Mesenchymal stem cell (in vitro differentiated cells and primary cell): ENCODE data around the gene NUDT1.

Source experiments
- DNase-seq: peaks from one replicate; pipeline ENCODE4 v3.0.0-alpha.2; 2013
- H2AFZ ChIP-seq: one replicate; pipeline ENCODE4 v1.6.1; 2013; ENCODE audit warnings: low read depth, mild to moderate bottlenecking, control low read depth, inconsistent platforms, low read length, moderate library complexity
- H2AK5ac ChIP-seq: 2 replicates; pipeline ENCODE4 v1.6.1; 2013; ENCODE audit warnings: low read length, moderate library complexity, mild to moderate bottlenecking, inconsistent platforms; ENCODE audit not compliant: severe bottlenecking
- H2BK120ac ChIP-seq: one replicate; pipeline ENCODE4 v1.6.1; 2013; ENCODE audit warnings: low read depth, mild to moderate bottlenecking, inconsistent platforms, low read length, moderate library complexity
- H2BK12ac ChIP-seq, 2 experiments: one replicate each; pipeline ENCODE4 v1.6.1; 2013; ENCODE audit warnings: inconsistent platforms in 2 of 2, low read length in 2 of 2, mild to moderate bottlenecking in 2 of 2, moderate library complexity in 2 of 2, control low read depth in 1 of 2
- H2BK15ac ChIP-seq: one replicate; pipeline ENCODE4 v1.6.1; 2013; ENCODE audit warnings: mild to moderate bottlenecking, low read depth, inconsistent platforms; ENCODE audit not compliant: poor library complexity, severe bottlenecking
- H2BK5ac ChIP-seq: 2 replicates; pipeline ENCODE4 v1.6.1; 2013; ENCODE audit warnings: low read depth, mild to moderate bottlenecking, low read length, control low read depth, inconsistent platforms; ENCODE audit not compliant: poor library complexity, severe bottlenecking
- H3K14ac ChIP-seq, 2 experiments: one replicate each; pipeline ENCODE4 v1.6.1; 2013; ENCODE audit warnings: inconsistent platforms in 2 of 2, low read length in 2 of 2, control low read depth in 1 of 2, mild to moderate bottlenecking in 1 of 2, moderate library complexity in 1 of 2
- H3K18ac ChIP-seq, 2 experiments: one replicate each; pipeline ENCODE4 v1.6.1; 2013; ENCODE audit warnings: inconsistent platforms in 2 of 2, low read length in 2 of 2, control low read depth in 1 of 2, low read depth in 1 of 2, mild to moderate bottlenecking in 1 of 2
- H3K23ac ChIP-seq, 2 experiments: one replicate each; pipeline ENCODE4 v1.6.1; 2013; ENCODE audit warnings: inconsistent platforms in 2 of 2, low read length in 2 of 2, mild to moderate bottlenecking in 2 of 2, moderate library complexity in 2 of 2, control low read depth in 1 of 2
- H3K27ac ChIP-seq: 2 replicates; pipeline ENCODE4 v1.5.1; 2013; ENCODE audit warnings: mild to moderate bottlenecking, moderate library complexity, low read length, control low read depth, inconsistent platforms; ENCODE audit not compliant: poor library complexity, severe bottlenecking
- H3K27me3 ChIP-seq, 2 experiments: 2 replicates each; pipeline versions ENCODE4 v1.6.1 to v1.7.0; 2013; ENCODE audit warnings: low read length in 2 of 2, mild to moderate bottlenecking in 2 of 2, moderate library complexity in 2 of 2, control low read depth in 1 of 2, inconsistent platforms in 1 of 2; ENCODE audit not compliant: control insufficient read depth in 1 of 2, insufficient read depth in 1 of 2
- H3K36me3 ChIP-seq, 2 experiments: 2 replicates each; pipeline versions ENCODE4 v1.6.1 to v1.7.0; 2013; ENCODE audit warnings: low read length in 2 of 2, control low read depth in 1 of 2, inconsistent platforms in 1 of 2, low read depth in 1 of 2, mild to moderate bottlenecking in 1 of 2; ENCODE audit not compliant: insufficient read depth in 2 of 2, control insufficient read depth in 1 of 2
- H3K4ac ChIP-seq, 2 experiments: one replicate each; pipeline ENCODE4 v1.6.1; 2013; ENCODE audit warnings: inconsistent platforms in 2 of 2, low read length in 2 of 2, mild to moderate bottlenecking in 2 of 2, moderate library complexity in 2 of 2, control low read depth in 1 of 2, low read depth in 1 of 2
- H3K4me1 ChIP-seq: 2 replicates; pipeline ENCODE4 v1.6.1; 2013; ENCODE audit warnings: low read depth, low read length, control low read depth; ENCODE audit not compliant: control insufficient read depth, insufficient read depth
- H3K4me2 ChIP-seq: 2 replicates; pipeline ENCODE4 v1.6.1; 2013; ENCODE audit warnings: low read length, mild to moderate bottlenecking, inconsistent platforms; ENCODE audit not compliant: poor library complexity, severe bottlenecking
- H3K4me3 ChIP-seq, 2 experiments: 2 replicates each; pipeline versions ENCODE4 v1.5.1 to v1.7.0; 2013; ENCODE audit warnings: low read length in 2 of 2, mild to moderate bottlenecking in 2 of 2, control low read depth in 1 of 2, low read depth in 1 of 2; ENCODE audit not compliant: insufficient read depth in 1 of 2
- H3K79me1 ChIP-seq: replicated peaks from 2 replicates; pipeline ENCODE4 v1.6.1; 2013; ENCODE audit warnings: mild to moderate bottlenecking, control low read depth, low read length, inconsistent platforms; ENCODE audit not compliant: poor library complexity, severe bottlenecking
- H3K9ac ChIP-seq: 2 replicates; pipeline ENCODE4 v1.7.0; 2013; ENCODE audit warnings: mild to moderate bottlenecking, low read length, moderate library complexity
- H3K9me3 ChIP-seq: 2 replicates; pipeline ENCODE4 v1.7.0; 2013; ENCODE audit warnings: mild to moderate bottlenecking, low read length; ENCODE audit not compliant: control insufficient read depth
- H4K8ac ChIP-seq: one replicate; pipeline ENCODE4 v1.6.1; 2013; ENCODE audit warnings: inconsistent platforms, mild to moderate bottlenecking, low read length, moderate library complexity
- H4K91ac ChIP-seq: one replicate; pipeline ENCODE4 v1.6.1; 2013; ENCODE audit warnings: mild to moderate bottlenecking, low read length, inconsistent platforms
- WGBS: methylation state at CpG from one replicate; pipeline ENCODE4 v1.1.7; 2013; ENCODE audit warnings: mixed read lengths; 5-methylcytosine and 5-hydroxymethylcytosine counted together

Gene NUDT1

DNA sequence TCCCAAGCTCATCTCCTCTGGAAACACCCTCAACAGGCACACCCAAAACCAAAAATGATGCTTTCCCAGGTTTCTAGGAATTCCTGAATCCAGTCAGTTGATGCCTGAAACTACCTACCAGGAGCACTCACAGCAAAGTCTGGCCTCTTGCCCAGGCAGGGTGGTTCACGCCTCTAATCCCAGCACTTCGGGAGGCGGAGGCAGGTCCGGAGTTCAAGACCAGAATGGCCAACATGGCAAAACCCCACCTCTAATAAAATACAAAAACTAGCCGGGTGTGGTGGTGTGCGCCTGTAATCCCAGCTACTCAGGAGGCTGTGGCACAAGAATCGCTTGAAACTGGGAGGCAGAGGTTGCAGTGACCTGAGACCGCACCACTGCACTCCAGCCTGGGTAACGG is 11.1 kb upstream of the NUDT1 start:
- Histone ChIP-seq H3K9ac (no peak overlapping the region), H3K14ac (no peak overlapping the region), H2BK15ac (no peak overlapping the region), H3K27ac (no peak overlapping the region), H3K36me3 (peaks cover 41 to 50% of the 10 kb centered on the region in 2 experiments), H2BK120ac (no peak overlapping the region), H2AFZ (no peak overlapping the region), H3K4me2 (no peak overlapping the region), H3K27me3 (no peaks in the 10 kb centered on the region), H3K4me3 (no peak overlapping the region), H3K9me3 (no peaks in the 10 kb centered on the region), H2AK5ac (no peak overlapping the region), H2BK12ac (no peak overlapping the region), H3K23ac (no peak overlapping the region), H3K18ac (no peak overlapping the region), H2BK5ac (no peak overlapping the region), H4K8ac (no peak overlapping the region), H4K91ac (no peak overlapping the region), H3K79me1 (peaks cover 40% of the 10 kb centered on the region), H3K4ac (no peak overlapping the region), H3K4me1 (peaks cover 7% of the 10 kb centered on the region)
- WGBS = 91% methylated on average over 7 of the region's 9 CpGs
- DNase-seq = no peak

DNA sequence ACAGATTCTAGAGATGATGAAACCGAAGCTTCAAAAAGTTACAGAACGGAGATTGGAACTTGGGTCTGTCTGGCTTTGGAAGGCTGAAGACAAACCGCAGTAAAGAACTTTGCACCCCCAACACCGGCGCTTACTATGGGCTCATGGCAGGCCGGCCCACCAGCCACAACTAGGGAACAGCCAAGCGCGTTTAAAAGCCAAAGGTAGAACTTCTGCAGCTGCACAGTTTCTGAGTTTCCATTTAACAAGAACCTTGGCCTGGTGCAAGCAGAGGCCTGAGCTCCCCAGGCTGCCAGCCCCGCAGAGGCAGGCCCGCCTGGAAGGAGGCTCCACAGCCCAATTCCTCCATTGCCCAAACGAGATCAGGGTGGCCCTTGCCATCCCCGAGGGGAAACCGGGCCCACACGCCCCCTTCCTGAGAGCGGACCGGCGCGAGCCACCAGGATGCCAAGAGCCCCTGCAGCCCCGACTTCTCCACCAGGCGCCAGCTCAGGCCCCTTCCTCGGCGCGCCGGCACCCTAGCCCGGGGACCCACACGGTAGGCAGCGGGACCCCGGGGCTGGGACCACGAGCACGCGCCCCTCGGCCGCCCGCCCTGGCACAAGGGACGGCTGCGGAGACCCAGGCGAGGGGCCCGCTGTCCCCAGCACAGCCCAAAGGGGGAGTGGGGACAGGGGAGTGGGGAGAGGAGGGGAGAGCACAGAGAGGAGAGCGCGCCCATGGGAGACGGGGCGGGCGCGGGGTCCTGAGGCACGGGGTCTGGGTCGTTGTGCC is 9.8 kb upstream of the NUDT1 start:
- Histone ChIP-seq H3K14ac (no peak overlapping the region), H2AFZ (peak overlapping the region; percentile 8), H3K4me3 (peak overlapping the region; percentile 86 to 91), H3K27me3 (no peaks in the 10 kb centered on the region), H4K91ac (no peak overlapping the region), H3K4me2 (peak overlapping the region; percentile 80), H2BK5ac (no peak overlapping the region), H3K18ac (no peak overlapping the region), H3K9ac (peak overlapping the region; percentile 81), H4K8ac (no peak overlapping the region), H3K4me1 (peaks cover 7% of the 10 kb centered on the region), H3K9me3 (no peaks in the 10 kb centered on the region), H2BK15ac (no peak overlapping the region), H3K79me1 (peaks cover 36% of the 10 kb centered on the region), H2AK5ac (no peak overlapping the region), H2BK12ac (no peak overlapping the region), H2BK120ac (no peak overlapping the region), H3K36me3 (peaks cover 39 to 43% of the 10 kb centered on the region in 2 experiments), H3K23ac (peak overlapping the region in 1 of 2 experiments; percentile 29), H3K27ac (no peak overlapping the region), H3K4ac (no peak overlapping the region)
- DNase-seq = peak; percentile 34
- 6% methylated on average over 36 of the region's 46 CpGs for WGBS

DNA sequence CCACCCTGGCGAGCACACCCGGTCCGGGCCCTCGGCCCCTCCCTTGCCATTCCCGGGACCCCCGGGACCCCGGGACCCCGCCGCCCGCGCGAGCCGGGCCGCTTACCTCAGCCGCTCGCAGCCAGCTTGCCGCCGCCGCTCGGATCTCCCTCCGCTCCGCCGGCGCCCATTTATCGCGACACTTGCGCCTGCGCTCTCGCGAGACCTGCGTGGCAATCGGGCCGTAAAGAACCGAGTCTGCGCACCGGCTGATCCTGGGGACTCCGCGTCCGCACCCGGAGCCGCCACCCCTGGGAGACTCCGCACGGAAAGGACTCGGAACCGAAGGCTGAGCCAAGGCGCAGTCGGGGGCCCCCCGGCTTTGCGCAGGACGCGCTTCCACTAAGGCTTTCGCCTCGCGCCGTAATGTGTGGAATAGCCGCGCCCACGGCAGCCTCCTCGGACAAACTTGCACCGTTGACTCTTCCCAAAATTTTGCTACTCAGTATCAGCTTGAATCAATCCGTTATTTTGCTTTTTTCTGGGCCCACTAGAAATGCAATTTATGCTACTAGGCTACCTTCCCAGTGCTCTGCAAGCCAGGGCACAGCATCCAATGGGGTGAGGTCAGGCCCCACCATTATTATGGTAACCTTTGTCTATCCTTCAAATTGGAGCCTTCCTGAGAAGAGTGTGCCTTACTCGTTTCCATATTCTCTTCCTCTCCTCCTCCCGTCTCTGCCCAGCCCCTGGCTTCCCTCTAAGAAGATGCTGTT is 9.1 kb upstream of the NUDT1 start, which contains the start of gene MAD1L1:
Gene MAD1L1 (minus strand): TSS at position 180 of the 755 bp plus-strand sequence. CDS start 2,812 bp downstream, outside the sequence.
- H2AK5ac ChIP-seq = peak within 1 kb of the TSS; percentile 72
- WGBS = under 1% methylated on average over 63 of the region's 63 CpGs
- peak within 1 kb of the TSS; percentile 86 for H4K91ac ChIP-seq
- H3K27ac ChIP-seq = peak within 1 kb of the TSS; percentile 61
- H3K14ac ChIP-seq = no peak within 1 kb of the TSS
- H2BK12ac ChIP-seq = no peak within 1 kb of the TSS
- no peak within 1 kb of the TSS for H2BK15ac ChIP-seq
- peak within 1 kb of the TSS; percentile 75 to 83 for H3K4ac ChIP-seq
- no peak within 1 kb of the TSS for H2BK5ac ChIP-seq
- H3K27me3 ChIP-seq = no peaks in the 10 kb centered on the region
- H3K79me1 ChIP-seq = peaks cover 29% of the 10 kb centered on the region
- peak within 1 kb of the TSS; percentile 84 for H3K4me2 ChIP-seq
- H2AFZ ChIP-seq = peak within 1 kb of the TSS; percentile 95
- peak within 1 kb of the TSS; percentile 86 to 91 for H3K4me3 ChIP-seq
- H3K18ac ChIP-seq = peak within 1 kb of the TSS; percentile 40 to 92
- peak within 1 kb of the TSS; percentile 75 for H2BK120ac ChIP-seq
- peak within 1 kb of the TSS in 1 of 2 experiments; percentile 29 for H3K23ac ChIP-seq
- peaks cover 42 to 43% of the 10 kb centered on the region in 2 experiments for H3K36me3 ChIP-seq
- H3K9ac ChIP-seq = peak within 1 kb of the TSS; percentile 81
- peak within 1 kb of the TSS; percentile 63 for H4K8ac ChIP-seq
- DNase-seq = peak; percentile 92
- H3K4me1 ChIP-seq = peaks cover 7% of the 10 kb centered on the region
- H3K9me3 ChIP-seq = no peaks in the 10 kb centered on the region

DNA sequence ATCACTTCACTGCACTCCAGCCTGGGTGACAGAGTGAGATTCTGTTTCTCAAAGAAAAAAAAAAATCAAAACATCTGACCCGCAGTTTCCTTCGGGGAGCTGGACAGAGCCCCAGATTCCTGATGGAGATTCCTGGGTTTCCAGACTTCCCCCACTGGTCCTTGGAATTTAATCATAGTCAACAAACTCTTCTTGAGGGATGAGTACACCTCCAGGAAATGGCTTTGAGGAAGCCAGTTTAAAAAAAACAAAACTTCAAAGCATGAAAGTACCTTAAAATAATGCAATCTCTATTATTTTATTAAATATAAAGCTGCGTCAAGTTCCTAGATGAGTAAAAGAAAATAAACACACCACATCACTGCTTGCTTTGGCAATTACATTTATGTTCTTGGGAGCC is 8.1 kb upstream of the NUDT1 start:
- no peak overlapping the region for H2BK5ac ChIP-seq
- H2BK120ac ChIP-seq = no peak overlapping the region
- no peak overlapping the region for H3K4ac ChIP-seq
- H4K8ac ChIP-seq = no peak overlapping the region
- peaks cover 7% of the 10 kb centered on the region for H3K4me1 ChIP-seq
- H2AFZ ChIP-seq = no peak overlapping the region
- no peaks in the 10 kb centered on the region for H3K27me3 ChIP-seq
- H4K91ac ChIP-seq = no peak overlapping the region
- H3K79me1 ChIP-seq = peaks cover 29% of the 10 kb centered on the region
- H3K18ac ChIP-seq = no peak overlapping the region
- H3K27ac ChIP-seq = no peak overlapping the region
- H2AK5ac ChIP-seq = no peak overlapping the region
- WGBS = 98% methylated on average over 3 of the region's 3 CpGs
- no peak overlapping the region for H3K23ac ChIP-seq
- H2BK12ac ChIP-seq = no peak overlapping the region
- no peak overlapping the region for H3K4me2 ChIP-seq
- H2BK15ac ChIP-seq = no peak overlapping the region
- H3K9me3 ChIP-seq = no peaks in the 10 kb centered on the region
- no peak overlapping the region for H3K4me3 ChIP-seq
- H3K36me3 ChIP-seq = peaks cover 48 to 49% of the 10 kb centered on the region in 2 experiments
- H3K14ac ChIP-seq = no peak overlapping the region
- DNase-seq = no peak
- peak overlapping the region; percentile 26 for H3K9ac ChIP-seq
